Spleen (tissue), 7 donors: Measurements from ENCODE around the gene PPP1R15B.

Source experiments
- CTCF ChIP-seq, 11 experiments: fragments of 200-600 bp in 7 of 11; fragments of 450-650 bp in 4 of 11; sonication (generic) in 4 of 11; IDR thresholded peaks in 8 of 11; conservative IDR thresholded peaks in 3 of 11; 1 replicate in 7 of 11; 2 replicates in 4 of 11; pipeline versions ENCODE4 v1.4.0 to v1.8.0; 2016 to 2021; ENCODE audit warnings: antibody characterized with exemption in 11 of 11, inconsistent platforms in 4 of 11, mild to moderate bottlenecking in 1 of 11
- POLR2AphosphoS5 ChIP-seq, 3 donors: sonication (generic); formaldehyde crosslinking; IDR thresholded peaks; one replicate each; pipeline ENCODE4 v1.5.1; 2017; ENCODE audit warnings: antibody characterized with exemption in 3 of 3
- donor health status: DM: no; HTN: no; CAD: no; lungs with moderate emphysema.
- donor health status: DM: no; HTN: no; CAD: no.
- donor health status: DM: no; HTN: no; CAD: no.

DNA sequence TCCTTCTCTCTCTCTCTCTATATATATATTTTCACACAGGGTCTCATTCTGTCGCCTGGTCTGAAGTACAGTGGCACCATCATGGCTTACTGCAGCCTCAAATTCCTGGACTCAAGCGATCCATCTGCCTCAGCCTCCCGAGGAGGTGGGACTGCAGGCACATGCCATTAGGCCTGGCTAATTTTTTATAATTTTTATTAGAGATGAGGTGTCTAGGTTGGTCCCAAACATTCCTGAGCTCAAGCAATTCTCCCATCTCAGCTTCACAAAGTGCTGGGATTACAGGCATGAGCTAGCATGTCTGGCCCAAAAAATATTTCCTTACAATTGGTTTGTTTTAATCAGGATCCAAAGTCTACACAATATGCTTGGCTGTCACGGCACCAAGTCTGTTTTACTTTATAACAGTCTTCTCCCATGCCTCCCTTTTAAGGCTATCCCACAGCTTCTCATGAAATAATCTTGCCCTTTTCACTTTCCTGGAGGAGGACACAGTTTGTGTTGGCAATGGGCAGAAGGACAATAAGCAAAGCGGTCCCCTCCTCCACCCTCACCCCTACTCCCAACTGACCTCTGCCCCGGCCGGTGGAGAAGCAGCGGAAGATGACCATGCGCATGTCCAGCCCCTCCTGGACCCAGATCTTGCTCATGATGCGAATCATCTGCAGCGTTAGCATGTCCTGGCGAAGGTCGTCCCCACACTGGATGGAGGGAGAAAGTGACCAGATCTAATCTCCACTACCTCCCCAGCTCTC is 28.2 kb upstream of the PPP1R15B start:
- TF ChIP-seq CTCF (IDR thresholded peaks at IDR 0.05 in 8 of 11, conservative IDR thresholded peaks at IDR 0.05 in 3 of 11) (no peak), POLR2AphosphoS5 (IDR thresholded peaks at IDR 0.05) (peak in 1 of 3 donors; percentile 29)
